Measurements from ENCODE around the gene MYO9B. TPM values are rescaled to one million over a fixed set of nuclear protein-coding genes. Genes with fewer than 3 reads are reported as not detected.

The MYO9B gene
- total RNA-seq, 1 experiment from 2014 or later, result 79.4 TPM

DNA sequence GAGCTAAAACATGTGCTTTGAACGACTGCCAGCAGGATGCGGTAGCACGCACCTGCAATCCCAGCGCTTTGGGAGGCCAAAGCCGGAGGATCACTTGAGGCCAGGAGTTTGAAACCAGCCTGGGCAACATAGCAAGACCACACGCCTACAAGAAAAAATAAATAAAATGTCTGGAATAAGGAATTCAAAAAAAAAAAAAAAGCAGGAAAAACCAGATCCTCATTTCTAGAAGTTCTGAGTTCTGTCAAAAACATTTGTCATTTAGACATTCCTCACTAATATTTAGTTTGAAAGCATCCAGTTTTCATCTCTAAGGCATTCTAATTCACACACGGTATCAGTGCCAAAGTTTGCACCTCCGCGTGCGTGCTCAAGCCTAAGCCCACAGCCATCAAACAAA, 102.7 kb downstream of the MYO9B start:
- Histone ChIP-seq H3K4me3 (ENCODE audit: low read depth in 2 of 2, low read length in 2 of 2) (no peak overlapping the region), H3K4me1 (ENCODE audit: control insufficient read depth, insufficient read depth, low read length) (no peaks in the 10 kb centered on the region), H3K36me3 (ENCODE audit: control insufficient read depth, insufficient read depth, low read length) (no peaks in the 10 kb centered on the region), H3K27me3 (ENCODE audit: control insufficient read depth, insufficient read depth, low read length) (no peaks in the 10 kb centered on the region), H3K9me3 (ENCODE audit: control insufficient read depth, insufficient read depth, low read depth, low read length) (no peaks in the 10 kb centered on the region), H3K27ac (ENCODE audit: low read length) (no peak overlapping the region)
- intact Hi-C loops (cut with micrococcal nuclease; ENCODE audit: unreplicated experiment), result no loop called here
- TF ChIP-seq, protein P1, sequence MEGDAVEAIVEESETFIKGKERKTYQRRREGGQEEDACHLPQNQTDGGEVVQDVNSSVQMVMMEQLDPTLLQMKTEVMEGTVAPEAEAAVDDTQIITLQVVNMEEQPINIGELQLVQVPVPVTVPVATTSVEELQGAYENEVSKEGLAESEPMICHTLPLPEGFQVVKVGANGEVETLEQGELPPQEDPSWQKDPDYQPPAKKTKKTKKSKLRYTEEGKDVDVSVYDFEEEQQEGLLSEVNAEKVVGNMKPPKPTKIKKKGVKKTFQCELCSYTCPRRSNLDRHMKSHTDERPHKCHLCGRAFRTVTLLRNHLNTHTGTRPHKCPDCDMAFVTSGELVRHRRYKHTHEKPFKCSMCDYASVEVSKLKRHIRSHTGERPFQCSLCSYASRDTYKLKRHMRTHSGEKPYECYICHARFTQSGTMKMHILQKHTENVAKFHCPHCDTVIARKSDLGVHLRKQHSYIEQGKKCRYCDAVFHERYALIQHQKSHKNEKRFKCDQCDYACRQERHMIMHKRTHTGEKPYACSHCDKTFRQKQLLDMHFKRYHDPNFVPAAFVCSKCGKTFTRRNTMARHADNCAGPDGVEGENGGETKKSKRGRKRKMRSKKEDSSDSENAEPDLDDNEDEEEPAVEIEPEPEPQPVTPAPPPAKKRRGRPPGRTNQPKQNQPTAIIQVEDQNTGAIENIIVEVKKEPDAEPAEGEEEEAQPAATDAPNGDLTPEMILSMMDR (IDR thresholded peaks at IDR 0.05), result no peak
- no peak for TF ChIP-seq TCF7L2 (IDR thresholded peaks at IDR 0.05; ENCODE audit: low read depth, low read length)
- TF ChIP-seq, protein P2, sequence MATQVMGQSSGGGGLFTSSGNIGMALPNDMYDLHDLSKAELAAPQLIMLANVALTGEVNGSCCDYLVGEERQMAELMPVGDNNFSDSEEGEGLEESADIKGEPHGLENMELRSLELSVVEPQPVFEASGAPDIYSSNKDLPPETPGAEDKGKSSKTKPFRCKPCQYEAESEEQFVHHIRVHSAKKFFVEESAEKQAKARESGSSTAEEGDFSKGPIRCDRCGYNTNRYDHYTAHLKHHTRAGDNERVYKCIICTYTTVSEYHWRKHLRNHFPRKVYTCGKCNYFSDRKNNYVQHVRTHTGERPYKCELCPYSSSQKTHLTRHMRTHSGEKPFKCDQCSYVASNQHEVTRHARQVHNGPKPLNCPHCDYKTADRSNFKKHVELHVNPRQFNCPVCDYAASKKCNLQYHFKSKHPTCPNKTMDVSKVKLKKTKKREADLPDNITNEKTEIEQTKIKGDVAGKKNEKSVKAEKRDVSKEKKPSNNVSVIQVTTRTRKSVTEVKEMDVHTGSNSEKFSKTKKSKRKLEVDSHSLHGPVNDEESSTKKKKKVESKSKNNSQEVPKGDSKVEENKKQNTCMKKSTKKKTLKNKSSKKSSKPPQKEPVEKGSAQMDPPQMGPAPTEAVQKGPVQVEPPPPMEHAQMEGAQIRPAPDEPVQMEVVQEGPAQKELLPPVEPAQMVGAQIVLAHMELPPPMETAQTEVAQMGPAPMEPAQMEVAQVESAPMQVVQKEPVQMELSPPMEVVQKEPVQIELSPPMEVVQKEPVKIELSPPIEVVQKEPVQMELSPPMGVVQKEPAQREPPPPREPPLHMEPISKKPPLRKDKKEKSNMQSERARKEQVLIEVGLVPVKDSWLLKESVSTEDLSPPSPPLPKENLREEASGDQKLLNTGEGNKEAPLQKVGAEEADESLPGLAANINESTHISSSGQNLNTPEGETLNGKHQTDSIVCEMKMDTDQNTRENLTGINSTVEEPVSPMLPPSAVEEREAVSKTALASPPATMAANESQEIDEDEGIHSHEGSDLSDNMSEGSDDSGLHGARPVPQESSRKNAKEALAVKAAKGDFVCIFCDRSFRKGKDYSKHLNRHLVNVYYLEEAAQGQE (IDR thresholded peaks at IDR 0.05; ENCODE audit: insufficient read depth in 1 of 2, low read depth in 2 of 2, low read length in 1 of 2), result no peak
- no peak for TF ChIP-seq POLR2AphosphoS5 (IDR thresholded peaks at IDR 0.05; ENCODE audit: low read depth, low read length)
- no peak for TF ChIP-seq SIN3A (IDR thresholded peaks at IDR 0.05; ENCODE audit: borderline replicate concordance, insufficient read depth, low read depth, low read length)
- no peak for ATAC-seq
- no peak for DNase-seq (ENCODE audit: low read depth, low spot score)
- in situ Hi-C loops (cut with HindIII; ENCODE audit: low pct_unique_long_range_greater_than_20kb, low sequenced_read_pairs), result no loop called here
- POLR2A ChIA-PET, result no interaction called here
- BruUV-seq (replicated peaks), result no TSS peak
- CTCF ChIA-PET, result no interaction called here

DNA sequence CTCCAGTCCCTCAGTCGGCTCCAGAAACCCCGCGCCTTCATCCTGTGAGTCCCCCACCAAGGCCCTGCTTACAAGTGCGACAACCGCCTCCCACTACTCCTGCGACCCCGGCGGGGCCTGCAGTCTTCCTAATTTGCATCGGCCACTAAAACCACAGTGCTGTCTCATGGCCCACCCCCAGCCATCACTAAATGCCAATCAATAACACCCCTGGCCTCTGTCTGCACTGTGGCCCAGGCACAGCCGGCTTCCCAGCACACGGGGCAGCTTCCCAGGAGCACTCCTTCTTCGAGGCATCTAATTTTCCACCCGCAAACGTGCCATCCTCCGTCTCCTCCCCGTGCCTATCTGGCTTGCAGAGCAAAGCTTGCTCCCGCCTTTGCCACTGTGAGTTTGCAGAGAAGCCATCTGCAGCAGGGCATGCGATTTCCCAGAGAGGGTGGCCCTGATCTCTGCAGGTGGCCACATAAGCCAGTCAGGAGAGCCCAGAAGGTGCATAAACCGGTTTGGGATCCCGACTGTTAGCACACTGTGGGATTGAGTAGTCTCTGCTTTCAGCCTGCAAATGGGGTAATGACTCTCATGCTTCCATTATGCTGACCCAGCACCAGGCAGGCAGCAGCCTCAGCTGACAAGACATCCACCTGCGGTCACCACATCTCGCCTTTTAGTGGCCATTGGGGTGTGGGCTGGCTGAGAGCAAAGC, 105.6 kb downstream of the MYO9B start:
- intact Hi-C loops (cut with micrococcal nuclease; ENCODE audit: unreplicated experiment) (no loop called here), in situ Hi-C loops (cut with HindIII; ENCODE audit: low pct_unique_long_range_greater_than_20kb, low sequenced_read_pairs) (no loop called here)
- Histone ChIP-seq H3K27me3 (ENCODE audit: control insufficient read depth, insufficient read depth, low read length) (no peaks in the 10 kb centered on the region), H3K36me3 (ENCODE audit: control insufficient read depth, insufficient read depth, low read length) (no peaks in the 10 kb centered on the region), H3K9me3 (ENCODE audit: control insufficient read depth, insufficient read depth, low read depth, low read length) (no peaks in the 10 kb centered on the region), H3K4me1 (ENCODE audit: control insufficient read depth, insufficient read depth, low read length) (no peaks in the 10 kb centered on the region), H3K4me3 (ENCODE audit: low read depth in 2 of 2, low read length in 2 of 2) (no peak overlapping the region), H3K27ac (ENCODE audit: low read length) (no peak overlapping the region)
- TF ChIP-seq, protein P1 (IDR thresholded peaks at IDR 0.05), result no peak
- TF ChIP-seq TCF7L2 (IDR thresholded peaks at IDR 0.05; ENCODE audit: low read depth, low read length), result no peak
- TF ChIP-seq, protein P2 (IDR thresholded peaks at IDR 0.05; ENCODE audit: insufficient read depth in 1 of 2, low read depth in 2 of 2, low read length in 1 of 2), result no peak
- TF ChIP-seq POLR2AphosphoS5 (IDR thresholded peaks at IDR 0.05; ENCODE audit: low read depth, low read length), result no peak
- no peak for TF ChIP-seq SIN3A (IDR thresholded peaks at IDR 0.05; ENCODE audit: borderline replicate concordance, insufficient read depth, low read depth, low read length)
- ChIA-PET POLR2A (no interaction called here), CTCF (no interaction called here)
- no TSS peak for BruUV-seq (replicated peaks)
- DNase-seq (ENCODE audit: low read depth, low spot score) (no peak), ATAC-seq (no peak)

All from Panc1 (cell line).